Measurements from ENCODE around the gene MGAT5B. TPM values are rescaled to one million over a fixed set of nuclear protein-coding genes. Genes with fewer than 3 reads are reported as not detected.
"Not testable (repeated sequence)": the region's sequence is repeated elsewhere in the genome, so short reads cannot be mapped to it uniquely, and the experiment has no call there.

MGAT5B gene
- total and polyA plus RNA-seq, 5 donors: 0.05 to 0.12 TPM; not detected in 3

GRCh38 chr17:76968707-76969597 is 100.7 kb downstream of the MGAT5B start:
- WGBS: 5% methylated on average over 45 of the region's 45 CpGs
- peak; percentile 44 to 76 for ATAC-seq
- intact Hi-C loops (cut with DNase I): no loop called here
- Histone ChIP-seq H3K27me3 (ENCODE audit: control insufficient read depth, insufficient read depth) (no peaks in the 10 kb centered on the region), H3K27ac (ENCODE audit: low read length) (no peak overlapping the region), H3K4me3 (ENCODE audit: low read length) (peak overlapping the region; percentile 41), H3K9me3 (ENCODE audit: control insufficient read depth, low read length) (no peaks in the 10 kb centered on the region), H3K4me1 (ENCODE audit: control insufficient read depth, insufficient read depth, low read length) (no peaks in the 10 kb centered on the region)
- peak in 1 of 3 donors; percentile 36 for DNase-seq

GRCh38 chr17:76969598-76970172 is 101.5 kb downstream of the MGAT5B start:
- ATAC-seq (peak; percentile 23 to 76), DNase-seq (no peak)
- WGBS: 3% methylated on average over 13 of the region's 13 CpGs
- intact Hi-C loops (cut with DNase I): no loop called here
- Histone ChIP-seq H3K27me3 (ENCODE audit: control insufficient read depth, insufficient read depth) (no peaks in the 10 kb centered on the region), H3K4me3 (ENCODE audit: low read length) (peak overlapping the region; percentile 41), H3K4me1 (ENCODE audit: control insufficient read depth, insufficient read depth, low read length) (no peaks in the 10 kb centered on the region), H3K27ac (ENCODE audit: low read length) (no peak overlapping the region), H3K9me3 (ENCODE audit: control insufficient read depth, low read length) (no peaks in the 10 kb centered on the region)

- intact Hi-C loops (cut with DNase I); H3K9me3 ChIP-seq (ENCODE audit: control insufficient read depth, low read length); H3K27ac ChIP-seq (ENCODE audit: low read length); H3K27me3 ChIP-seq (ENCODE audit: control insufficient read depth, insufficient read depth); DNase-seq; H3K4me3 ChIP-seq (ENCODE audit: low read length); H3K4me1 ChIP-seq (ENCODE audit: control insufficient read depth, insufficient read depth, low read length); ATAC-seq: not testable (repeated sequence)
- WGBS: 87% methylated on average over 5 of the region's 5 CpGs
These were observed 102.0 kb downstream of the MGAT5B start for GRCh38 chr17:76970228-76970627.

GRCh38 chr17:76972046-76972641 is 103.9 kb downstream of the MGAT5B start:
- H3K27ac ChIP-seq (ENCODE audit: low read length): no peak overlapping the region
- intact Hi-C loops (cut with DNase I): no loop called here

GRCh38 chr17:76973040-76973439 is 104.8 kb downstream of the MGAT5B start:
- no peak for ATAC-seq

More at GRCh38 chr17:76972046-76972641, 103.9 kb downstream of the MGAT5B start:
- Histone ChIP-seq H3K4me3 (ENCODE audit: low read length) (no peak overlapping the region), H3K4me1 (ENCODE audit: control insufficient read depth, insufficient read depth, low read length) (no peaks in the 10 kb centered on the region), H3K27me3 (ENCODE audit: control insufficient read depth, insufficient read depth) (no peaks in the 10 kb centered on the region), H3K9me3 (ENCODE audit: control insufficient read depth, low read length) (no peaks in the 10 kb centered on the region)
- 70% methylated on average over 6 of the region's 6 CpGs for WGBS
- DNase-seq (no peak), ATAC-seq (no peak)

GRCh38 chr17:76974721-76975120 is 106.5 kb downstream of the MGAT5B start:
- 90% methylated on average over 3 of the region's 3 CpGs for WGBS
- DNase-seq: no peak
- Histone ChIP-seq H3K27ac (ENCODE audit: low read length) (no peak overlapping the region), H3K4me1 (ENCODE audit: control insufficient read depth, insufficient read depth, low read length) (no peaks in the 10 kb centered on the region), H3K27me3 (ENCODE audit: control insufficient read depth, insufficient read depth) (no peaks in the 10 kb centered on the region), H3K4me3 (ENCODE audit: low read length) (no peak overlapping the region), H3K9me3 (ENCODE audit: control insufficient read depth, low read length) (no peaks in the 10 kb centered on the region)
- intact Hi-C loops (cut with DNase I): no loop called here
- no peak for ATAC-seq

More at GRCh38 chr17:76973040-76973439, 104.8 kb downstream of the MGAT5B start:
- H3K27me3 ChIP-seq (ENCODE audit: control insufficient read depth, insufficient read depth): no peaks in the 10 kb centered on the region
- intact Hi-C loops (cut with DNase I): no loop called here
- DNase-seq: no peak
- H3K4me3 ChIP-seq (ENCODE audit: low read length): no peak overlapping the region
- WGBS: 86% methylated on average over 8 of the region's 8 CpGs
- no peaks in the 10 kb centered on the region for H3K9me3 ChIP-seq (ENCODE audit: control insufficient read depth, low read length)
- H3K27ac ChIP-seq (ENCODE audit: low read length): no peak overlapping the region
- no peaks in the 10 kb centered on the region for H3K4me1 ChIP-seq (ENCODE audit: control insufficient read depth, insufficient read depth, low read length)

- intact Hi-C loops (cut with DNase I); DNase-seq; H3K4me1 ChIP-seq (ENCODE audit: control insufficient read depth, insufficient read depth, low read length); H3K27me3 ChIP-seq (ENCODE audit: control insufficient read depth, insufficient read depth); H3K4me3 ChIP-seq (ENCODE audit: low read length); H3K27ac ChIP-seq (ENCODE audit: low read length); H3K9me3 ChIP-seq (ENCODE audit: control insufficient read depth, low read length); ATAC-seq: not testable (repeated sequence)
- WGBS: 93% methylated on average over 1 of the region's 1 CpG
These were observed 109.8 kb downstream of the MGAT5B start for GRCh38 chr17:76978050-76978449.

GRCh38 chr17:76981545-76982295 is 113.5 kb downstream of the MGAT5B start:
- WGBS: 85% methylated on average over 15 of the region's 15 CpGs
- no peak for ATAC-seq
- H3K9me3 ChIP-seq (ENCODE audit: control insufficient read depth, low read length): no peaks in the 10 kb centered on the region
- intact Hi-C loops (cut with DNase I): no loop called here
- H3K27ac ChIP-seq (ENCODE audit: low read length): no peak overlapping the region
- H3K4me3 ChIP-seq (ENCODE audit: low read length): no peak overlapping the region
- DNase-seq: no peak
- no peaks in the 10 kb centered on the region for H3K4me1 ChIP-seq (ENCODE audit: control insufficient read depth, insufficient read depth, low read length)
- H3K27me3 ChIP-seq (ENCODE audit: control insufficient read depth, insufficient read depth): no peaks in the 10 kb centered on the region

GRCh38 chr17:76982408-76983074 is 114.3 kb downstream of the MGAT5B start:
- no peaks in the 10 kb centered on the region for H3K4me1 ChIP-seq (ENCODE audit: control insufficient read depth, insufficient read depth, low read length)
- no peak for ATAC-seq
- DNase-seq: no peak
- 82% methylated on average over 10 of the region's 10 CpGs for WGBS
- H3K9me3 ChIP-seq (ENCODE audit: control insufficient read depth, low read length): no peaks in the 10 kb centered on the region
- intact Hi-C loops (cut with DNase I): no loop called here
- H3K27me3 ChIP-seq (ENCODE audit: control insufficient read depth, insufficient read depth): no peaks in the 10 kb centered on the region
- no peak overlapping the region for H3K27ac ChIP-seq (ENCODE audit: low read length)
- H3K4me3 ChIP-seq (ENCODE audit: low read length): no peak overlapping the region

GRCh38 chr17:76983075-76983775 is 115.0 kb downstream of the MGAT5B start:
- DNase-seq (peak in 1 of 3 donors; percentile 50), ATAC-seq (peak; percentile 38 to 72)
- no peaks in the 10 kb centered on the region for H3K27me3 ChIP-seq (ENCODE audit: control insufficient read depth, insufficient read depth)
- no peak overlapping the region for H3K4me3 ChIP-seq (ENCODE audit: low read length)
- no peak overlapping the region for H3K27ac ChIP-seq (ENCODE audit: low read length)
- 47% methylated on average over 17 of the region's 17 CpGs for WGBS
- intact Hi-C loops (cut with DNase I): no loop called here
- no peaks in the 10 kb centered on the region for H3K4me1 ChIP-seq (ENCODE audit: control insufficient read depth, insufficient read depth, low read length)
- no peaks in the 10 kb centered on the region for H3K9me3 ChIP-seq (ENCODE audit: control insufficient read depth, low read length)
